Adipocyte (in vitro differentiated cells): Measurements from ENCODE around the gene COL8A2.

ENCODE experiments used
- DNase-seq: peaks from one replicate; pipeline ENCODE4 v3.0.0-alpha.2; 2015; ENCODE audit warnings: low read depth
- H3K27me3 ChIP-seq: replicated peaks from 2 replicates; pipeline ENCODE4 v1.7.0; 2013; ENCODE audit warnings: mild to moderate bottlenecking, low read length, moderate library complexity; ENCODE audit not compliant: control insufficient read depth, insufficient read depth
- H3K36me3 ChIP-seq: 2 replicates; pipeline ENCODE4 v1.7.0; 2013; ENCODE audit warnings: low read length, mild to moderate bottlenecking, moderate library complexity; ENCODE audit not compliant: control insufficient read depth, insufficient read depth, severe bottlenecking
- H3K4me1 ChIP-seq: 2 replicates; pipeline ENCODE4 v1.7.0; 2013; ENCODE audit warnings: mild to moderate bottlenecking, low read length, moderate library complexity; ENCODE audit not compliant: control insufficient read depth, insufficient read depth
- H3K4me3 ChIP-seq: 2 replicates; pipeline ENCODE4 v1.7.0; 2013; ENCODE audit warnings: mild to moderate bottlenecking, low read length, moderate library complexity
- H3K9ac ChIP-seq: 2 replicates; pipeline ENCODE4 v1.7.0; 2013; ENCODE audit warnings: mild to moderate bottlenecking, low read length, moderate library complexity
- H3K9me3 ChIP-seq: 2 replicates; pipeline ENCODE4 v1.7.0; 2013; ENCODE audit warnings: mild to moderate bottlenecking, low read length, moderate library complexity; ENCODE audit not compliant: control insufficient read depth

COL8A2 gene

DNA sequence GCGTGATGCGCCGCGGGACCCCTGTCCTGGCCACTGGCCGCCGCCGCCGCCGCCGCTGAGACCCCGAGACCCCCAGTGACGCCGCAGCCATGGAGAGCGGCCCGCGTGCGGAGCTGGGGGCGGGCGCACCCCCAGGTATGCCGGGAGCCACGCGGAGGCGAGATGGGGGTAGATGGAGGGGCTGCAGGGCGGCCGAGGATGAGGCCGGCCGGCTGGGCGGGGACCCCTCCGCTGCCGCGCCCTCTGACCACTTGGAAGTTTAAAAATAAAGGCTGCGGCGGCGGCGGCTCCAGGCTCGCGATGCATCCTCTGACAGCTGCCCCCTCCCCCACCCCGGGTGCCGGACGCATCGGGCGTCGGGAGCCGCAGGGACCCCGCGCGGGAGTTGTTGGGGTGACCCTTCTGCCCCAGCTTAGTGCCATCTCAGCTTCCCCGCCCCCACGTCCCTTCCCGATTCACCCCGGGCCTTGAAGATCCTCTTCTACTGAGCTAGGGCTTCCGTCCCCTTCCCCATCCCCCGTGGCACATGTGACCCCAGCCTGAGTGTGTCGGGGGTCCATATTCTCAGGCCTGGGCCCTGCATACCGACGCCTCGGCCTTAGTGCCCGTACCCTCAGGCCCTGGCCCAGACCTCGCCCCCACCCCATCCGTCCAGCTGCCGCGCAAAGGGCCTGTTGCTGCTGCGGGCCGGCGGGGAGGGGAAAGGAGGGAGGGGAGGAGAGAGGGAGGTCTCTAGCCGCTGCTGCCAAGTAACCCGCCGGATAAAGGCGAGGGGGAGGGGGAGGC lies 31.5 kb upstream of the COL8A2 start:
- H3K4me1 ChIP-seq = peaks cover 51% of the 10 kb centered on the region
- peak; percentile 81 for DNase-seq
- no peaks in the 10 kb centered on the region for H3K27me3 ChIP-seq
- no peaks in the 10 kb centered on the region for H3K9me3 ChIP-seq
- peak overlapping the region; percentile 94 for H3K4me3 ChIP-seq
- H3K36me3 ChIP-seq = peaks cover 5% of the 10 kb centered on the region
- peak overlapping the region; percentile 99 for H3K9ac ChIP-seq

DNA sequence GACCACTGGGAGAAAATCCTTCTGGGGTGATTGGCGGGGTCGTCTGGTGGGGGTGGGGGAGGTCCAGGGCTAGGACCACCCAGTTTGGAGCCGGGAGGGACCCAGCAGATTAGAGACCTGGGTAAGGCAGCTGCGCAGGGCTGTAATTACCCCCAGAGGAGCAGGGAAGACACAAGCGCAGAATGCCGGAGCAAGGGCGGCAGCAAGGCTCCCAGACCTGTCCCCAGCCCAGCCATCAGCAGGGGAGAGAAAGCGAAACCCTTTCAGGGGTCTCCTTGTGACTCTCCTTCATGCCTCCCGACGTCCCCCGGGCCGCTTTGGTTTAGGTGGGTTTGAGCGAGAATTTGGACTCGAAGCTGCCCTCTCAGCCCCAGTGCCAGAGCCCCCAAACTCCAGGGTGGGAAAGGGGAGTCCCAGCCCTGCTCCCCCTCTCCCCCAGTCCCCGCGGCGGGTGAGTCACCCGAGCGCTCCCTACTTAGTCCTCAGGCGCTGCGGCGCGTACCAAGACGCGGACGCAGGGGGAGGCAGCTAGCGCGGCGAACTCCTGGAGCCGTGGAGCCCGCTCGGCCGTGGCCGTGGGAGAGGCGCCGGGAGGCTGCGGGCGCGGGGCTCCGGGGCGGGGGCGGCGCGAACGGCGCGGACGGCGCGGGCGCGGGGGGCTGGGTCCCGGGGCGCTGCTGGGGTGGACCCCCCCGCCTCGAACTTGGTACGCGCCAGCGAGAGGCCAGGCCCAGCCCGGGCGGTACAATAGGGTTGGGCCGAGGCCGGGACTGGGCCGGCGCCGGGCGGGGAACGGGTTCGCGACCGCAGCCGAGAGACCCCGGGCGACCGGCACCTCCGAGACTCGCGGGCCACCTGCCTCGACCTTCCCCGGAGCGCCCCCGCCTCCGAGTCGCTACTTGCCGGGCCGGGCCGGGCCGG lies 30.6 kb upstream of the COL8A2 start, which contains the start of gene MAP7D1:
Gene MAP7D1, plus strand, starts transcription at position 753 of the 921 bp plus-strand sequence. CDS start 258 bp downstream, outside the sequence.
- no peaks in the 10 kb centered on the region for H3K9me3 ChIP-seq
- no peaks in the 10 kb centered on the region for H3K27me3 ChIP-seq
- DNase-seq = peak; percentile 95
- peaks cover 49% of the 10 kb centered on the region for H3K4me1 ChIP-seq
- H3K36me3 ChIP-seq = peaks cover 5% of the 10 kb centered on the region
- peak within 1 kb of the TSS; percentile 94 for H3K4me3 ChIP-seq
- H3K9ac ChIP-seq = peak within 1 kb of the TSS; percentile 99

DNA sequence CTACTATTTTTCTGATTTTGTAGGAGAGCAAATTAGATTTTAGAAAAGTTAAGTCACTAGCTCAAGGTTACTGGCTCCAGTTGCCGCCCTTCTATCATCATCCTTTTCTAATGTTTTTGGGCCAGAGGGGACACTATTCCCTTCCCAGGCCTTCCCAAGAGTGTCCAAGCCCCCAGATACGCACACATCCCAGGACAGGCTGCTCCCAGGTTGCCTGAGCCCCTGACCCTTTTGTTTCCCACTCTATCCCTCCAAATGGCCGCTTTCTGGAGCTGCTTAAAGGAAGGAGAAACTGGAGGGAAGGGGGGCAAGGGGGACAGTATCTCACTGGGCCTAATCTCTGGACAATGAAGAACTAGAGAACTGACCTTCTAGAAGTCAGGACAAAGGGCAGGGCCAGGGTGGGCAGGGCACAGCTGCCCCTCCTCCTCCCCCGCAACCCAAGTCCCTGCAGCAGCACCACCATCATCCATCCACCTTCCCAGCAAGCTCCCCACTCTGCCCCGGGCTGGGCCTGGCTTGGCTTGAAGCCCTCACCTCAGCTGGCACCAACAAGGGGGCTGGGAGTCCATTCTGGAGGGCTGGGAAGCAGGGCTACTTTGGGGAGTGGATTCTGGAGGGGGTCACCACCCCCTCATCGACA lies 29.9 kb upstream of the COL8A2 start:
- Histone ChIP-seq H3K36me3 (peaks cover 5% of the 10 kb centered on the region), H3K4me1 (peaks cover 49% of the 10 kb centered on the region), H3K27me3 (no peaks in the 10 kb centered on the region), H3K4me3 (peak overlapping the region; percentile 94), H3K9ac (peak overlapping the region; percentile 99), H3K9me3 (no peaks in the 10 kb centered on the region)
- peak; percentile 30 for DNase-seq

DNA sequence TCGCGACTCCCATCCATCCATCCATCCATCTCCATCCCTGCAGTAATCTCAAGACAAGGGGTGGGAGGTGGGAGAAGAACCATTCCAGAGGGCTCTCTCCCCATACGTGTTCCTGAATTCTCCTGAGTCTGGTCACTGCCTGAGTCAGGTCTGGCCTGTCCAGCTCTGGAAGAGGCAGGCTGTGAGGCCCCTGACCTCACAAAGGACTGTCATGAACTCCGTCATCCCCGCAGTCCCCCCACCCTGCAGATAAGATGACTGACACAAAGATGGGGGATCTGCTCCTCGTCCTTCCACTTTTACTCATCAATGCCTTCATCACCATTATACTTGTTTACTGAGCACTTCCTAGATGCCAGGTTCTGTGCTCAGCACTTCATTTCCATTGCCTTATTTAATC lies 29.3 kb upstream of the COL8A2 start:
- Histone ChIP-seq H3K4me3 (no peak overlapping the region), H3K4me1 (peaks cover 46% of the 10 kb centered on the region), H3K27me3 (no peaks in the 10 kb centered on the region), H3K9me3 (no peaks in the 10 kb centered on the region), H3K9ac (no peak overlapping the region), H3K36me3 (peaks cover 1% of the 10 kb centered on the region)
- DNase-seq = no peak

DNA sequence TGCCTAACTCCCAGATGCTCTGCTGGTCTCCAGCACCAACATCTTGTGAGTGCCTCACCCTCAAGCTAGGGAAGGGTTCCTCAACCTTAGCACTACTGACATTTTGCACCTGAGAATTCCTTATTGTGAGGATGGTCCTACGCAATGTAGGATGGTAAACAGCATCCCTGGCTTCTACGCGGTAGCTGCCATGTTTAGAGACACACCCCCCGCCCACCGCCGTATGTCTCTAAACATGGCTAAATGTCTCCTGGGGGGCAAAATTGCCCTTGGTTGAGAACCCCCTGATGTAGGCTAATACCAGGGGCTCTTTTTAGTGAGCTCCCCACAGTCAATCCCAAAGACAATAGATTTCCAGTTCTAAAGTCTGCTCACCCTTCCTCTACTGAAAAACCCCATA lies 28.5 kb upstream of the COL8A2 start:
- H3K36me3 ChIP-seq = no peaks in the 10 kb centered on the region
- no peak for DNase-seq
- no peaks in the 10 kb centered on the region for H3K27me3 ChIP-seq
- peaks cover 44% of the 10 kb centered on the region for H3K4me1 ChIP-seq
- H3K4me3 ChIP-seq = no peak overlapping the region
- H3K9me3 ChIP-seq = no peaks in the 10 kb centered on the region
- H3K9ac ChIP-seq = no peak overlapping the region

DNA sequence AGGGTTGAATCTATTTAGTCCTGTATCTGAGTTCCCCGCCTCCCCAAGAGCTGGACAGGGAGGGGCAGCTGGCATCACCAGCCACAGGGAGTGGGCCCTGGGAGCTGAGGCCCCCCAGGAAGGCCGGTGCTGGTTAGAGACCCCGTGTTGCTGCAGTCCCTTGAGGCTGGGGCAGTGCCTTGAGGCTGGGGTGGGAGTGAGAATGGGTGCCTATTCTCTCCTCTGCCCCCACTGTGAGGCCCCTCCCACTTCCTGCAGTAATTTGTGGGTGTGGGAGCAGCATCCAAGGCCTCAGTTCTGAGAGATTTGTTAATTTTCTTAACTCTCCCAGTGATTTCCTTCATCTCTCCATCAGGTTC lies 26.8 kb upstream of the COL8A2 start:
- no peaks in the 10 kb centered on the region for H3K27me3 ChIP-seq
- peak; percentile 37 for DNase-seq
- H3K9me3 ChIP-seq = no peaks in the 10 kb centered on the region
- H3K36me3 ChIP-seq = no peaks in the 10 kb centered on the region
- H3K4me1 ChIP-seq = peaks cover 39% of the 10 kb centered on the region
- peak overlapping the region; percentile 78 for H3K9ac ChIP-seq
- H3K4me3 ChIP-seq = peak overlapping the region; percentile 51

DNA sequence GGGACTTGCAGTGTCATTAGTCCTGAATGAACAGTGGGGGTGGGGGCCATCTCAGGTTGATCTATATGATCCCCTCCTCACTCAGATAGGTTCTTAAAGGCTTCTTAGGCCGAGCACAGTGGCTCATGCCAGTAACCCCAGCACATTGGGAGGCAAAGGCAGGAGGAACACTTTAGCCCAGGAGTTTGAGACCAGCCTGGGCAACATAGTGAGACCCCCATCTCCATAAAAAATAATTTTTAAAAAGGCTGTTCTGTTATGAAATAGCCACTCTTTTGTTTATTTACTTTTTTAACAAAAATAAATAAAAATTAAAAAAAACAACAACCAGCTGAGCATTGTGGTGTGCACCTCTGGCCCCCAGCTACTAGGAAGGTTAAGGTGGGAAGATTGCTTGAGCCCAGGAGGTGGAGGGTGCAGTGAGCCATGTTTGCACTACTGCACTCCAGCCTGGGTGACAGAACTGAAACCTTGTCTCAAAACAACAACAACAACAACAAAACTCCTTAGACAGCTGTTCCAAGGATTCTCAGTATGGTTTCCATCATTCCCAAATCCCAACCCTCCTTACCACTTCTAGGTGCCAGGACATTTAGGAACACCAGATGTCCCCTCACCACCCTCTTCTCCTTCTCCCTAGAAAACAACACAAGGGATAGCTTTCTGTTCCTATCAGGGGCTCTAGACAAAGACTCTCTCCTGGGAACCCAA lies 26.3 kb upstream of the COL8A2 start:
- Histone ChIP-seq H3K4me1 (peaks cover 39% of the 10 kb centered on the region), H3K36me3 (no peaks in the 10 kb centered on the region), H3K9ac (peak overlapping the region; percentile 78), H3K4me3 (peak overlapping the region; percentile 51), H3K27me3 (no peaks in the 10 kb centered on the region), H3K9me3 (no peaks in the 10 kb centered on the region)
- DNase-seq = no peak

DNA sequence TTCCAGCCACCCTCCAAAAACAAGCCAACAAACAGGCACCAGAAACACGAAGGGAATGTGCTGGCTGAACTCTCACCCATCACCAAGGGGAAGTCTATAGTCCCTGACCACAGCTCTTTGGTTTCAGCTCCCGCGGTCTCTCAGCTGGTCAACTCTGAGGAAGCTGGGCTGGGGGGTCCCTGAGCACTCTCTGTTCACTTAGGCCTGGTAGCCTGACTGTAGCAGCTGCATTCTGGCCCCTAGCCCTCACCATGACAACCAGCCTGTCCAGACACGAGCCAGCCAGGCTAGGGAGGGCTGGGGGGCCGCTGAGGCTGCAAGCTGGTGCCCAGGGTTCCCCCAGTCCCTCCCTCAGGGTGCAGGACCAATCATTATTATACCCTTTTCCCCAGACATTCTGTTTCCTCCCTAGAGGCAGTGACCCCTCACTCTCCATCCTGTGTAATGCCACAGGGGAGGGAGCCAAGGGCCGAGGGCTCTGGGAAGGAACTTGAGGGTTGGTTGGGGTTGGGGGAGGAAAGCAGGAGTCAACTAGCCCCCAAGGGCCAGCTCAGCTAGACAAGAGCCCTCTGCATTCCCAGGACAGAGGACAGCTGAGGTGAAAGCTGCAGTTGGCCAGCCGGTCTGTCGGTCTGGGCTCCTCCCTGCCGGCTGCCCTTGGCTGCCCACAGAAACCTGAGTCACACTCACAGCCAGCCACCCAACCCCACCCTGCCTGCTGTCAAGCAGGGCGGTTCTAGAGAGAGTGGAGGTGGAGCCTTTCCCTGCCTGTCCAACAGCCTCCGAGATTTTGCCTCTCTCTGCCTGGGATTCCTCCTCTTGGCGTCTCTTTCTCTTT lies 25.5 kb upstream of the COL8A2 start:
- Histone ChIP-seq H3K9me3 (no peaks in the 10 kb centered on the region), H3K27me3 (no peaks in the 10 kb centered on the region), H3K9ac (peak overlapping the region; percentile 83), H3K4me1 (peaks cover 39% of the 10 kb centered on the region), H3K4me3 (peak overlapping the region; percentile 66), H3K36me3 (no peaks in the 10 kb centered on the region)
- DNase-seq = peak; percentile 98

DNA sequence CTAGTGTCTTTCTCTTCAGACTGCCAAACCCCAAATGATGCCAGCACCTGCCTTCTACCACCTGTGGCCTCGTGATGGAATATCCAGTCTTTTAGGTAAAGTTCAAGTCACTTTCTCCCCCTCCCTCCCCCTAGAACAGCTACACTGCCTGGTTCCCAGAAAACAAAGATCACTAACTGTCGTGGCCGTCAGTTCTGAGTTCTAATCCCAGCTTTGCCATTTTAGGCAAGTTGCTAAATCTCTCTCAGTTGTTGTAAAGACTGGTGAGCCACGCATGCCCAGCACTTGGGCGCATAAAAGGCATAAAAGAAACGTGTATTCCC lies 24.9 kb upstream of the COL8A2 start:
- Histone ChIP-seq H3K36me3 (no peaks in the 10 kb centered on the region), H3K27me3 (no peaks in the 10 kb centered on the region), H3K9ac (peak overlapping the region; percentile 83), H3K9me3 (no peaks in the 10 kb centered on the region), H3K4me1 (peaks cover 36% of the 10 kb centered on the region), H3K4me3 (peak overlapping the region; percentile 66)
- DNase-seq = no peak

DNA sequence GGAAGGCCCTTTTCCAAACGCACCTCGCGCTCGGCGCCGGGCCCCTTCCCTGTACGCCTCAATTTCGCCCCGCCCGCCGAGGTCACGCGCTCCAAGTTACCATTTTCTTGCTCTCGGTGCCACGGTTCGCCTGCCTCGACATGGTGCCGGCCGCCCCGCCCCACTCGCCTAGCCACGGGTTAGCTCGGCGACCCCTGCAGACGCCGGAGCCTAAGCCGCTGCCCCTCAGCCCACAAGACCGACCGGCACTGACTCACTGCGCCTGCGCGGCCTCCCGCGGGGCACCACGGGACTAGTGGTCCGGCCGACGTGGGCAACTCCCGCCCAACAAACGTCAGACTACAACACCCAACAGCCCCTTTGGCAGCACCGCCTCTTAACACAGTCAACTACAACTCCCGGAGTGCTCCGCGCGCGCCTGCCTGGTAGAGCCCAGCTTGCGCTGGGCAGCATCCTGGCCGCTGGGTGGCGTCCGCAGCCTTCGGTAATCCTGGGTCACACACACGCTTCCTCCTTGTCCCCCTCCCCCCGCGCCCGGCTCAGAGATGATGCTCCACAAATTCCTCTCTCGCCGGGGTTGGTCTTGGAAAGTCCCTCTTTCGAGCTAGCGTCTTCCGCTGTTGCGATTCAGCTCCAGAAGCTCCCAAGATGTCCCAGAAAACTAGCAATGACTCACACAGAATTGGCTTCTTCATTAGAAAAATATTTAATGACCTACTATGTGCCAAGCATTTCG lies 24.4 kb upstream of the COL8A2 start, which contains the start of gene TRAPPC3:
Gene TRAPPC3, minus strand, starts transcription at position 250 of the 736 bp plus-strand sequence. Its CDS starts 108 bp downstream, at position 142.
- peak within 1 kb of the TSS; percentile 96 for H3K4me3 ChIP-seq
- no peaks in the 10 kb centered on the region for H3K36me3 ChIP-seq
- H3K27me3 ChIP-seq = no peaks in the 10 kb centered on the region
- peak within 1 kb of the TSS; percentile 95 for H3K9ac ChIP-seq
- DNase-seq = peak; percentile 100
- H3K9me3 ChIP-seq = no peaks in the 10 kb centered on the region
- H3K4me1 ChIP-seq = peaks cover 32% of the 10 kb centered on the region
